HG02884 (cell line): ENCODE measurements around the gene GPR173.

Experiments used
- ATAC-seq: cut with Tn5 transposase; IDR thresholded peaks from one replicate; pipeline ENCODE4 v1.9.1; 2021; ENCODE audit warnings: mild to moderate bottlenecking, moderate library complexity; ENCODE audit not compliant: unreplicated experiment

The GPR173 gene

GRCh38 chrX:53065104-53065503, 16.5 kb downstream of the GPR173 start:
- no peak for ATAC-seq

- no peak for ATAC-seq
Measured at GRCh38 chrX:53071064-53071463, 22.5 kb downstream of the GPR173 start.

- peak; percentile 90 for ATAC-seq
Measured at GRCh38 chrX:53071604-53072417, 23.2 kb downstream of the GPR173 start.

GRCh38 chrX:53072418-53073114, 24.0 kb downstream of the GPR173 start:
- ATAC-seq = no peak

DNA sequence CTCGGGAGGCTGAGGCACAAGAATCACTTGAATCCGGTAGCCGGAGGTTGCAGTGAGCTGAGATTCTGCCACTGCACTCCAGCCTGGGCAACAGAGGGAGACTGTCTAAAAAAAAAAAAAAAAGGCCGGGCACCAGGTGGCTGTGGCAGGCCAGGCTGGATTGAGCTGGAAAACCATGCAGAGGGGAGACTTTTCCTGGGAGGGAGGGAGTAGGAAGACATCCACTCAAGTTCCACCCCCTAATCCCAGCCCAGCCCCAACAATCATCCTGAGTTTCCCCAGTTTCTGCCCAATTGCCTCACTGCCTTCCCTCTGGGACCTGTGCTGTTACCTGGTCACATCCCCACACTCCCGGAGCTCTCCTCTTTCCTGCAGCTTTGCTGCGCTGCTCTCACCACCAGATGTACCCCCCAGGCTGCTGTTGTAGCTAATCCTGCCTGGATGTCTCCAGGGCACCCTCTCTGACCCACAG, 24.6 kb downstream of the GPR173 start:
- ATAC-seq = no peak

DNA sequence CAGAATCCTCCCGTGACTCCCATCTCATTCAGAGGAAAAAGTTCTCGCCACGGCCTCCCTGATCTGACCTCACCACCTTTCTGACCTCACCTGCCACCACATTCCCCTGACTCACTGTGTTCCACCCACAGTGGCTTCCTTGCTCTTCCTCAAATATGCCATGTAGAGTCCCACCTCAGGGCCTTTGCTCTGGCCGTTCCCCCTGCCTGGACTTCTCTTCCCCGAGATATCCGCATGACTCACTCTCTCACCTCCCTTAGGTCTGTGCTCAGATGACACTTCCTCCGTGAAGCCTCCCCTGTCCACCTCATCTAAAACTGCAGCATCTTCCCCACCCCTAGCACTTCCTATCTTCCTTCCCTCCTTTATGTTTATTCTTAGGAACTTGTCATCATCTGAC, 26.4 kb downstream of the GPR173 start:
- no peak for ATAC-seq

DNA sequence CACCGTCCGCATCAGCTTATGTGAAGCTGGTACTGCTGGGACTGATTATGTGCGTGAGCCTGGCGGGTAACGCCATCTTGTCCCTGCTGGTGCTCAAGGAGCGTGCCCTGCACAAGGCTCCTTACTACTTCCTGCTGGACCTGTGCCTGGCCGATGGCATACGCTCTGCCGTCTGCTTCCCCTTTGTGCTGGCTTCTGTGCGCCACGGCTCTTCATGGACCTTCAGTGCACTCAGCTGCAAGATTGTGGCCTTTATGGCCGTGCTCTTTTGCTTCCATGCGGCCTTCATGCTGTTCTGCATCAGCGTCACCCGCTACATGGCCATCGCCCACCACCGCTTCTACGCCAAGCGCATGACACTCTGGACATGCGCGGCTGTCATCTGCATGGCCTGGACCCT, 28.1 kb downstream of the GPR173 start:
- no peak for ATAC-seq

DNA sequence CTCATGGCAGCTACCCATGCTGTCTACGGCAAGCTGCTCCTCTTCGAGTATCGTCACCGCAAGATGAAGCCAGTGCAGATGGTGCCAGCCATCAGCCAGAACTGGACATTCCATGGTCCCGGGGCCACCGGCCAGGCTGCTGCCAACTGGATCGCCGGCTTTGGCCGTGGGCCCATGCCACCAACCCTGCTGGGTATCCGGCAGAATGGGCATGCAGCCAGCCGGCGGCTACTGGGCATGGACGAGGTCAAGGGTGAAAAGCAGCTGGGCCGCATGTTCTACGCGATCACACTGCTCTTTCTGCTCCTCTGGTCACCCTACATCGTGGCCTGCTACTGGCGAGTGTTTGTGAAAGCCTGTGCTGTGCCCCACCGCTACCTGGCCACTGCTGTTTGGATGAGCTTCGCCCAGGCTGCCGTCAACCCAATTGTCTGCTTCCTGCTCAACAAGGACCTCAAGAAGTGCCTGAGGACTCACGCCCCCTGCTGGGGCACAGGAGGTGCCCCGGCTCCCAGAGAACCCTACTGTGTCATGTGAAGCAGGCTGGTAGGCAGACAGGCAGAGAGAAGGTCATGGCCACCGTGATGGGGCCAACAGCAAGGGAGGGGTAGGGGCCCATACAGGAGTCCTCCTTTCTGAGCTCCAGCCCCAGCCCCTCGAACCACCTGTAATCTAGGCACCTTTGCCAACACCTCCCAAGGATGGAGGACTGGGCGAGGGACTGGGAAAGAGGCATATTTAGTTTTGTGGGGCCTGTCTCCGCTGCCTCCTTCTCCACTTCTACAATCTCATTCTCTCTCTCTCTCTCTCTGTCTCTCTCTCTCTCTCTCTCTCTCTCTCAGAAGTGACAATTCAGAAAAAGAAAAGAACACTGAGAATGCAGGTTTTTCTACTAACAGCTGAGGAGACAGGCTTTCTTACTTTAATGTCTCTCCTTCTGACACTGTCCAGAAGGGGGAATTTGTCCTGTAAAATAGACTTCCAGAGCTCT, 28.9 kb downstream of the GPR173 start:
- no peak for ATAC-seq

GRCh38 chrX:53078943-53079342, 30.4 kb downstream of the GPR173 start:
- ATAC-seq = no peak

GRCh38 chrX:53080628-53081580, 32.3 kb downstream of the GPR173 start:
- no peak for ATAC-seq

- peak; percentile 90 for ATAC-seq
Measured at GRCh38 chrX:53081925-53082772, 33.6 kb downstream of the GPR173 start, which contains the start of gene TSPYL2. TSS of gene TSPYL2 (plus strand) at chrX:53082367. CDS start at chrX:53082499, 132 bp downstream.

DNA sequence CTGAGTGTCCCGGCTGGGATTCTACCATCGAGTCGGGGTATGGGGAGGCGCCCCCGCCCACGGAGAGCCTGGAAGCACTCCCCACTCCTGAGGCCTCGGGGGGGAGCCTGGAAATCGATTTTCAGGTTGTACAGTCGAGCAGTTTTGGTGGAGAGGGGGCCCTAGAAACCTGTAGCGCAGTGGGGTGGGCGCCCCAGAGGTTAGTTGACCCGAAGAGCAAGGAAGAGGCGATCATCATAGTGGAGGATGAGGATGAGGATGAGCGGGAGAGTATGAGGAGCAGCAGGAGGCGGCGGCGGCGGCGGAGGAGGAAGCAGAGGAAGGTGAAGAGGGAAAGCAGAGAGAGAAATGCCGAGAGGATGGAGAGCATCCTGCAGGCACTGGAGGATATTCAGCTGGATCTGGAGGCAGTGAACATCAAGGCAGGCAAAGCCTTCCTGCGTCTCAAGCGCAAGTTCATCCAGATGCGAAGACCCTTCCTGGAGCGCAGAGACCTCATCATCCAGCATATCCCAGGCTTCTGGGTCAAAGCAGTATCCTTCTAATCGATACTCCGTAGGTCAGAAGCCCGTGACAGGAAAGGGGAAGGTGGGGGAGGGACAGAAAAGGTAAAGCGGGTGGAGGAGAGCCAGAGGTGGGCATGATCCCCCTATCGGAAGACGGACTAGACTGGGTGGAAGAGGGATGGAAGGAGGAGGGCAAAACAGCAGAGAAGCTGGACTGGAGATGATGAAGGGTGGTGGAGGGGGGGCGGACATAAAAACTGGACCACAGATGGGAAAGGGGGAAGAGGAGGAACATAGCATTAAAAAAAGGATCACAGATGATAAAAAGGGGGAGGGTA, 34.4 kb downstream of the GPR173 start:
- no peak for ATAC-seq

GRCh38 chrX:53084043-53084570, 35.5 kb downstream of the GPR173 start:
- no peak for ATAC-seq

DNA sequence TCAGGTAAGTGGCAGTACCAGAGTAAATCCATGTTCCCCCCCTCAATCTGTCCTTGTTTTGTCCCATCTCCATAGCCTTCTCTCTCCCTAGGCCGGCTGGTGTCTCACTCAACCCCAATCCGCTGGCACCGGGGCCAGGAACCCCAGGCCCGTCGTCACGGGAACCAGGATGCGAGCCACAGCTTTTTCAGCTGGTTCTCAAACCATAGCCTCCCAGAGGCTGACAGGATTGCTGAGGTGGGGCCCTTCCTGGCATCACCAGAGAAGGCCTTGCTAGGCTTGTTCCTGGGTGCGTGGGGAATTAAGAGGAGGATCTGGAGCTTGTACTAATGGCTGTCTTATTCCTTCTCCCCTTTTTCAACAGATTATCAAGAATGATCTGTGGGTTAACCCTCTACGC, 36.3 kb downstream of the GPR173 start:
- ATAC-seq = no peak

DNA sequence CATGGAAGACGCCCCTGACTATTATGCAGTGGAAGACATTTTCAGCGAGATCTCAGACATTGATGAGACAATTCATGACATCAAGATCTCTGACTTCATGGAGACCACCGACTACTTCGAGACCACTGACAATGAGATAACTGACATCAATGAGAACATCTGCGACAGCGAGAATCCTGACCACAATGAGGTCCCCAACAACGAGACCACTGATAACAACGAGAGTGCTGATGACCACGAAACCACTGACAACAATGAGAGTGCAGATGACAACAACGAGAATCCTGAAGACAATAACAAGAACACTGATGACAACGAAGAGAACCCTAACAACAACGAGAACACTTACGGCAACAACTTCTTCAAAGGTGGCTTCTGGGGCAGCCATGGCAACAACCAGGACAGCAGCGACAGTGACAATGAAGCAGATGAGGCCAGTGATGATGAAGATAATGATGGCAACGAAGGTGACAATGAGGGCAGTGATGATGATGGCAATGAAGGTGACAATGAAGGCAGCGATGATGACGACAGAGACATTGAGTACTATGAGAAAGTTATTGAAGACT, 37.2 kb downstream of the GPR173 start:
- no peak for ATAC-seq

DNA sequence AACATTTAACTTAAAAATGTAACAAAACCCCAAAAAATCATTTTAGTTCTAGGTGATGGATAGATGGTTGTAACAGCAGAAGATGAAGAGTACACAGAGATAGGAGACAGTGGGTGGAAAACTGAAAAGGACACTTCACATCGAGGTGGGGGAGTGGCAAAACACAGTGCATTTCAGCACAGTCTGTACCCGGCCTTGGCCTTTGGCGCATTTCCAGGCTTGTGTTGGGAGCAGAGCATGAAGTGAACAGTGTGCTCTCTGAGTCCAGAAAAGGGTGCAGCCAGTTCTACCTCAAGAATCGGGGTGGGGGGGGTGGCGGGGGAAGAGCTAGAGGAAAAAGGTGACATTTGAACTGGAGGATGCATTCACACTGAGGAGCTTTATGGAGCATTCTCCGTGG, 37.9 kb downstream of the GPR173 start:
- no peak for ATAC-seq

DNA sequence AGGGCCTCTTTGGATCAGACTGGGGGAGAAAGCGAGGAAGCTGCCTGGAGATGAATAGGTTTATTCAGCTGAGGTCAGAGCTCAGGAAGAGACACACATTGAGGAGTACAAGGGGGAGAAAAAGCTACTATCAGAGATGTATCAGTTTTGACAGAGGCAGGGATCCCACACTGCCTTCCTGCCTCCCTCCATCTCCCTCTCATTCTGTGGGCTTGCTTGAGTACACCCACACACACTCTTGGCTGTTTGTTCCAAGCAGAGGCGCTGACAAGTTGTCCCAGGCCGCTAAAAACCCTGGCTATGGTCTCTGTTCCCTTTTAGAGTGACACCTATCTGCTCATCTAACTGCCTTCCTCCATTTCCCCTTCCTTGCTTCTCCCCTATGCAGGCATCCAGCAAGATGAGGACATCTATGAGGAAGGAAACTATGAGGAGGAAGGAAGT, 38.8 kb downstream of the GPR173 start:
- ATAC-seq = no peak
